ENCODE measurements around the gene NOTCH4.

NOTCH4 gene

GRCh38 chr6:32147401-32148132 is 76.3 kb downstream of the NOTCH4 start:
- Histone ChIP-seq H3K4me3 (ENCODE audit: low read length) (no peak overlapping the region), H3K4me1 (ENCODE audit: control insufficient read depth, insufficient read depth, low read length) (peaks cover 12% of the 10 kb centered on the region), H3K27ac (ENCODE audit: low read depth, low read length) (no peak overlapping the region), H3K9ac (ENCODE audit: low read length) (no peak overlapping the region), H3K27me3 (ENCODE audit: control insufficient read depth, insufficient read depth, low read length) (peaks cover 2% of the 10 kb centered on the region), H3K36me3 (ENCODE audit: control insufficient read depth, insufficient read depth, low read length) (peaks cover 2% of the 10 kb centered on the region)

- H3K4me3 ChIP-seq (ENCODE audit: low read length) = no peak overlapping the region
- H3K36me3 ChIP-seq (ENCODE audit: control insufficient read depth, insufficient read depth, low read length) = peaks cover 2% of the 10 kb centered on the region
- H3K9ac ChIP-seq (ENCODE audit: low read length) = no peak overlapping the region
- peaks cover 2% of the 10 kb centered on the region for H3K27me3 ChIP-seq (ENCODE audit: control insufficient read depth, insufficient read depth, low read length)
- H3K4me1 ChIP-seq (ENCODE audit: control insufficient read depth, insufficient read depth, low read length) = peaks cover 8% of the 10 kb centered on the region
- H3K27ac ChIP-seq (ENCODE audit: low read depth, low read length) = no peak overlapping the region
Observed at GRCh38 chr6:32146687-32147086, 77.2 kb downstream of the NOTCH4 start.

- H3K36me3 ChIP-seq (ENCODE audit: control insufficient read depth, insufficient read depth, low read length) = peaks cover 2% of the 10 kb centered on the region
- no peak overlapping the region for H3K9ac ChIP-seq (ENCODE audit: low read length)
- peaks cover 6% of the 10 kb centered on the region for H3K4me1 ChIP-seq (ENCODE audit: control insufficient read depth, insufficient read depth, low read length)
- no peak overlapping the region for H3K4me3 ChIP-seq (ENCODE audit: low read length)
- H3K27me3 ChIP-seq (ENCODE audit: control insufficient read depth, insufficient read depth, low read length) = peaks cover 2% of the 10 kb centered on the region
- no peak overlapping the region for H3K27ac ChIP-seq (ENCODE audit: low read depth, low read length)
Observed at GRCh38 chr6:32146287-32146686, 77.6 kb downstream of the NOTCH4 start.

All from rectal smooth muscle tissue (tissue), 1 donor.